HFFc6 (cell line): Measurements from ENCODE around the gene PBOV1. TPM values are rescaled to one million over a fixed set of nuclear protein-coding genes. Genes with fewer than 3 reads are reported as not detected.

Experiments used
- DNase-seq: peaks from one replicate; pipeline ENCODE4 v3.0.0-alpha.2; 2018
- H3K27ac Mint-ChIP-seq: 2 replicates; pipeline ENCODE4 v1.8.0; 2020; ENCODE audit warnings: mild to moderate bottlenecking, mixed read lengths
- H3K27me3 Mint-ChIP-seq: 2 replicates; pipeline ENCODE4 v1.8.0; 2021; ENCODE audit warnings: mild to moderate bottlenecking, moderate library complexity, mixed read lengths; ENCODE audit not compliant: insufficient read depth
- H3K36me3 Mint-ChIP-seq: 2 replicates; pipeline ENCODE4 v1.8.0; 2021; ENCODE audit warnings: low read depth, mixed read lengths
- H3K4me1 Mint-ChIP-seq: 2 replicates; pipeline ENCODE4 v1.8.0; 2020; ENCODE audit warnings: low read depth, mixed read lengths
- H3K4me3 Mint-ChIP-seq: 2 replicates; pipeline ENCODE4 v1.8.0; 2020; ENCODE audit warnings: mild to moderate bottlenecking, moderate library complexity, mixed read lengths
- H3K9me3 Mint-ChIP-seq: 2 replicates; pipeline ENCODE4 v1.8.0; 2020; ENCODE audit warnings: mild to moderate bottlenecking, mixed read lengths
- total RNA-seq, 6 experiments: library from RNA; stranded (reverse); fragmentation: NEBNext Ultra II Directional; extraction: Animal tissue kit (Norgen Biotek cat#: 25700); gene quantifications; 2 replicates in 1 of 6; 3 replicates in 5 of 6; pipeline ENCODE4 v1.2.3, GENCODE V29; 2021
- TF ChIP-seq, protein P1 (sequence below): fragments of 200-600 bp; sonication (generic); IDR thresholded peaks from 2 replicates; pipeline ENCODE4 v1.5.0; 2021; ENCODE audit warnings: antibody characterized with exemption, mild to moderate bottlenecking

The PBOV1 gene
- total RNA-seq, 6 experiments from 2014 or later, result not detected

DNA sequence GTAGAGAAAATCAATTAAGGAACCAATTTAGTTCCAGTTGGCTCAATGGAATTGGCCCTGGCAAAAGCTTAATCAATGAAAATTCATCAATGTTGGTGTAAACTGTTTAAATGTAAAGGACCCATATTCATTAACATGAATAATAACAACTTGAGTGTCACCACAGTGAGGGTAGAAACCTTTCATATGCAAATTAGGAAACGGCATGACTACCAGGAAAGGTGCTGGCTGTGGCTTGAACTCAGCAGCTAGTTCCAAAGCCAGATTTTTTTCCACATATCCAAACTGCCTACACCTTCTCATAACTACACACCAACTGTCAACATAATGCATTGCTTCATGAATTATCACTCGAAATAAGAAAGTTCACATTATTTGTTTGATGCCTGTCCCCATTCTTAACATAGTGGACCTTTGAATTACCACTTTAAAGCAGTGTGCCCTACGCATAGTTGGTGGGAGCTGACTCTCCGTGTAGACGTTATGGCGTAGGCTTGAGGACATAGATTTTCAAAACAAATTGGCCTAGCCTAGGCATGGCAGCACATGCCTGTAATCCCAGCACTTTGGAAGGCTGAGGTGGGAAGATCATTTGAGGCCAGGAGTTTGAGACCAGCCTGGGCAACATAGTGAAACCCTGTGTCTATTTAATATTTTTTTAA, 19.7 kb downstream of the PBOV1 start:
- Mint-ChIP-seq H3K9me3 (no peaks in the 10 kb centered on the region), H3K4me3 (no peak overlapping the region), H3K36me3 (no peaks in the 10 kb centered on the region), H3K27ac (no peak overlapping the region), H3K27me3 (no peaks in the 10 kb centered on the region; the same call in 1 of the 2 replicates), H3K4me1 (no peaks in the 10 kb centered on the region)
- no peak for DNase-seq
- TF ChIP-seq, protein P1, sequence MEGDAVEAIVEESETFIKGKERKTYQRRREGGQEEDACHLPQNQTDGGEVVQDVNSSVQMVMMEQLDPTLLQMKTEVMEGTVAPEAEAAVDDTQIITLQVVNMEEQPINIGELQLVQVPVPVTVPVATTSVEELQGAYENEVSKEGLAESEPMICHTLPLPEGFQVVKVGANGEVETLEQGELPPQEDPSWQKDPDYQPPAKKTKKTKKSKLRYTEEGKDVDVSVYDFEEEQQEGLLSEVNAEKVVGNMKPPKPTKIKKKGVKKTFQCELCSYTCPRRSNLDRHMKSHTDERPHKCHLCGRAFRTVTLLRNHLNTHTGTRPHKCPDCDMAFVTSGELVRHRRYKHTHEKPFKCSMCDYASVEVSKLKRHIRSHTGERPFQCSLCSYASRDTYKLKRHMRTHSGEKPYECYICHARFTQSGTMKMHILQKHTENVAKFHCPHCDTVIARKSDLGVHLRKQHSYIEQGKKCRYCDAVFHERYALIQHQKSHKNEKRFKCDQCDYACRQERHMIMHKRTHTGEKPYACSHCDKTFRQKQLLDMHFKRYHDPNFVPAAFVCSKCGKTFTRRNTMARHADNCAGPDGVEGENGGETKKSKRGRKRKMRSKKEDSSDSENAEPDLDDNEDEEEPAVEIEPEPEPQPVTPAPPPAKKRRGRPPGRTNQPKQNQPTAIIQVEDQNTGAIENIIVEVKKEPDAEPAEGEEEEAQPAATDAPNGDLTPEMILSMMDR, result no peak

DNA sequence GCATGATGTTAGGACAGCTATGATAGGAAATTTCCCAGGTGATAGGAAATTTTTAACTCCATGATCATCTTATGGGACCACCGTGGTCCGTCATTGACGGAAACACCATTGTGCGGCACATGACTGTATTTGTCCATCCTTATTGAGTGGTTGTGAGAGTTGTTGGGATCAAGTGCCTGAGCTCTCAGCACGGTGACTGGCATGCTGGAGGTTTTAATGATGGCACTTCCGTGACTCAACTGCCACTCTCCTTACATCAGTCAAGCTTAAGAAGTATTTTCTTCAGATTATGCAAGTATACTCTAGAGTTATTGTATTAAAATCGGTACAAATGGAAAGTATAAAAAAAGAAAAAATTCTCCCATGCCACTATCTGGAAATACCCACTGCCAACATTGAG, 20.7 kb downstream of the PBOV1 start:
- no peak overlapping the region for H3K27ac Mint-ChIP-seq
- no peaks in the 10 kb centered on the region for H3K9me3 Mint-ChIP-seq
- H3K27me3 Mint-ChIP-seq, result no peaks in the 10 kb centered on the region; the same call in 1 of the 2 replicates
- TF ChIP-seq, protein P1, result no peak
- no peak overlapping the region for H3K4me3 Mint-ChIP-seq
- H3K36me3 Mint-ChIP-seq, result no peaks in the 10 kb centered on the region
- no peaks in the 10 kb centered on the region for H3K4me1 Mint-ChIP-seq
- no peak for DNase-seq

DNA sequence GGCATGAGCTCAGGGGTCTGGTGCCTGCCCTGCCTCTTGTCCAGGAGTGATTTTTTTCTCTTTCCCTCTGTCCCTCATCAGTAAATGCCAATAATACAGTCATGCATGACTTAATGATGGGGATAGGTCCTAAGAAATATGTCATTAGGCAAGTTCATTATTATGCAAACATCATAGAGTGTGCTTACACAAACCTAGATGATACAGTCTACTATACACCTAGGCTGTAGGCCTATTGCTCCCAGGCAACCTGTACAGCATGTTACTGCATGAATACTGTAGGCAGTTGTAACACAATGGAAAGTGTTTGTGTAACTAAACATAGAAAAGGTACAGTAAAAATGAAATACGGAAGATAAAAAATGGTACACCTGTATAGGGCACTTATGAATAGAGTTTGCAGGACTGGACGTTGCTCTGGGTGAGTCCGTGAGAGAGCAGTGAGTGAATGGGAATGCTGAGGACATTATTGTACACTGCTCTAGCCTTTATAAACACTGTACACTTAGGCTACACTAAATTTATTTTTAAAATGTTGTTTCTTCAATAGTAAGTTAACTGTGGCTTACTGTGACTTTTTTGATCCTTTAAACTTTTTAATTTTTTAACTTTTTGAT, 22.1 kb downstream of the PBOV1 start:
- H3K4me3 Mint-ChIP-seq, result no peak overlapping the region
- TF ChIP-seq, protein P1, result no peak
- DNase-seq, result no peak
- H3K36me3 Mint-ChIP-seq, result no peaks in the 10 kb centered on the region
- H3K27ac Mint-ChIP-seq, result no peak overlapping the region
- no peaks in the 10 kb centered on the region for H3K9me3 Mint-ChIP-seq
- H3K4me1 Mint-ChIP-seq, result no peaks in the 10 kb centered on the region
- H3K27me3 Mint-ChIP-seq, result peaks cover 2% of the 10 kb centered on the region; the same call in 1 of the 2 replicates

DNA sequence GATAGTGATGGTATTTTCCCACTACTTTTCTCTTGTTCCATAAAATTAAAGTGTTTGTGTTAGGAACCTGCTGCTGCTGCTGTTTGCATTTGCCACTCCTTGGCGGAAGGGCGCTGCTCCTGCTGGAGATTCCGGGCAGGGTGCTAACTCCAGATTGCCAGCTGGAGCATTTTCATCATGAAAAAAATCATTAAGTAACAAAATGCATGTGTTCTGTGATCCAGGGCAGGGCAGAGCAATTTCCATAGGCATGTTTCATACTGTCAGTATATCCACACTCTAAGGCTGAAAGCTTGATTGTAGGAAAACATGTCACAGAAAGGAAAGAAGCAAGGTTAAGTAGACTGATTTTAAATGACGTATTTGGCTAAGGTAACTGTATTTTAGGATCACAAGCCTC, 24.0 kb downstream of the PBOV1 start:
- H3K4me3 Mint-ChIP-seq, result no peak overlapping the region
- TF ChIP-seq, protein P1, result no peak
- H3K36me3 Mint-ChIP-seq, result no peaks in the 10 kb centered on the region
- no peaks in the 10 kb centered on the region for H3K4me1 Mint-ChIP-seq
- DNase-seq, result no peak
- H3K27me3 Mint-ChIP-seq, result peaks cover 7% of the 10 kb centered on the region; the same call in 1 of the 2 replicates
- H3K27ac Mint-ChIP-seq, result no peak overlapping the region
- no peaks in the 10 kb centered on the region for H3K9me3 Mint-ChIP-seq

DNA sequence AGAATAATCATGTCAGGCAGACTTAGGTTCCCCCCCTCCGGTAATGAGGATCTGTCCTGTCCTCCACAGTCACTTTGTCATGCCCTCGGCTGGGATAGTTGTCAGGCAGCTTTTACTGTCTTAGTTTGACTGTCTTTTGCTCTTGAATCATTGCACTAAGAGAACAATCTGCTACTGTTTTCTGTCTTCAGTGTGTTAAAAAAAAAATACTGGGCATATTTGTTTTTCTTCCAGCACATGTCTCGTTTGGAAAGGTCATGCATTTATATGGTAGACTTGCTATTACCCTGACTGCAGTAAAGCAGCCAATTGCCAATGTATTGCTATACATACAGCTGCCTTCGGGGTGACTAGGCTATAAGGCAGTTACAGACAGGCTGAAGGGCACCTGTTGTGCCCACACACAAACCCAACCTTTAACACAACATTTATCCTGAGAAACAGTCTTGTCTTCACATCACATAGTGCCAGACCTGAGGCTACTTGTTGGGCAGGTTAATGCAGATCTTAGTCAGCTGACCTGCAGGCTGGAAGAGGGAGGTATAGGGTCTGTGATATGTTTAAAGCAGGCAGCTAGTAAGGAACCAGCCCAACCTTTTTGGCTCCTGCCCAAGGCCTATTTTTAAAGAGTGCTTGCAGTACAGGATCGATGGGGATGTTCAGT, 29.9 kb downstream of the PBOV1 start:
- Mint-ChIP-seq H3K27me3 (peaks cover 8% of the 10 kb centered on the region; the same call in 1 of the 2 replicates), H3K4me3 (no peak overlapping the region), H3K27ac (no peak overlapping the region), H3K4me1 (no peaks in the 10 kb centered on the region), H3K9me3 (no peaks in the 10 kb centered on the region), H3K36me3 (no peaks in the 10 kb centered on the region)
- no peak for DNase-seq
- TF ChIP-seq, protein P1, result no peak
